Liver (tissue), 9 donors: ENCODE measurements around the gene NBEA. TPM values are rescaled to one million over a fixed set of nuclear protein-coding genes. Genes with fewer than 3 reads are reported as not detected.
A peak's percentile ranks its signal among the peaks of the same experiment; 100 is the strongest.
"Not testable (repeated sequence)": the region's sequence is repeated elsewhere in the genome, so short reads cannot be mapped to it uniquely, and the experiment has no call there.

Source experiments
- DNase-seq: peaks from one replicate; pipeline ENCODE4 v3.0.0-alpha.2; 2017; ENCODE audit warnings: low spot score
- H3K27ac ChIP-seq, 2 donors: one replicate each; pipeline ENCODE4 v1.7.0; 2013; ENCODE audit warnings: inconsistent platforms in 2 of 2, low read length in 2 of 2, control low read depth in 1 of 2, low read depth in 1 of 2, mild to moderate bottlenecking in 1 of 2
- H3K27me3 ChIP-seq, 4 donors: one replicate each; pipeline versions ENCODE4 v1.6.1 to v1.7.0; 2013; ENCODE audit warnings: low read length in 3 of 4, inconsistent platforms in 1 of 4, mild to moderate bottlenecking in 1 of 4, moderate library complexity in 1 of 4; ENCODE audit not compliant: control insufficient read depth in 4 of 4, insufficient read depth in 4 of 4
- H3K36me3 ChIP-seq, 4 donors: one replicate each; pipeline versions ENCODE4 v1.6.1 to v1.7.0; 2013; ENCODE audit warnings: low read length in 3 of 4, mild to moderate bottlenecking in 3 of 4, low read depth in 1 of 4, moderate library complexity in 1 of 4; ENCODE audit not compliant: control insufficient read depth in 4 of 4, insufficient read depth in 3 of 4
- H3K4me1 ChIP-seq, 4 donors: one replicate each; pipeline versions ENCODE4 v1.6.1 to v1.7.0; 2013; ENCODE audit warnings: low read length in 3 of 4, mild to moderate bottlenecking in 3 of 4, moderate library complexity in 1 of 4; ENCODE audit not compliant: control insufficient read depth in 4 of 4, insufficient read depth in 4 of 4
- H3K4me3 ChIP-seq, 3 donors: one replicate each; pipeline versions ENCODE4 v1.6.1 to v1.7.0; 2013; ENCODE audit warnings: low read length in 3 of 3, control low read depth in 1 of 3, low read depth in 1 of 3, mild to moderate bottlenecking in 1 of 3
- H3K9ac ChIP-seq, 2 donors: one replicate each; pipeline ENCODE4 v1.7.0; 2013; ENCODE audit warnings: low read length in 2 of 2, mild to moderate bottlenecking in 2 of 2, moderate library complexity in 2 of 2, control low read depth in 1 of 2, low read depth in 1 of 2
- H3K9me3 ChIP-seq, 4 donors: one replicate each; pipeline versions ENCODE4 v1.6.1 to v1.7.0; 2013; ENCODE audit warnings: low read length in 3 of 4; ENCODE audit not compliant: control insufficient read depth in 4 of 4
- FOXA1 ChIP-seq: IDR thresholded peaks from 2 replicates; pipeline ENCODE4 v1.6.1; 2016; ENCODE audit warnings: antibody characterized with exemption
- HNF4A ChIP-seq, 2 donors: conservative IDR thresholded peaks; 2 replicates each; pipeline ENCODE4 v1.6.1; 2016; ENCODE audit warnings: antibody characterized with exemption in 2 of 2, mild to moderate bottlenecking in 2 of 2
- HNF4G ChIP-seq: IDR thresholded peaks from 2 replicates; pipeline ENCODE4 v1.6.1; 2016; ENCODE audit warnings: antibody characterized with exemption
- JUND ChIP-seq, 2 donors: IDR thresholded peaks; 2 replicates each; pipeline ENCODE4 v1.6.1; 2016; ENCODE audit warnings: antibody characterized with exemption in 2 of 2
- RXRA ChIP-seq, 2 donors: IDR thresholded peaks; 2 replicates each; pipeline ENCODE4 v1.6.1; 2017 to 2018; ENCODE audit warnings: antibody characterized with exemption in 2 of 2, mild to moderate bottlenecking in 1 of 2
- SP1 ChIP-seq: IDR thresholded peaks from 2 replicates; pipeline ENCODE4 v1.6.1; 2018; ENCODE audit warnings: antibody characterized with exemption, mild to moderate bottlenecking
- WGBS: extraction: QIAGEN DNeasy Blood & Tissue Kit; methylation state at CpG from one replicate; pipeline ENCODE4 v1.1.7; 2013; 5-methylcytosine and 5-hydroxymethylcytosine counted together
- polyA plus RNA-seq, 2 donors: library from polyadenylated mRNA; stranded (reverse) in 1 of 2; unstranded in 1 of 2; fragments of 200-250 nt in 1 of 2; fragments of >200 nt in 1 of 2; fragmentation: Nextera tagmentation in 1 of 2; extraction: Ambion mirVana in 1 of 2; gene quantifications; one replicate each; pipeline versions ENCODE4 v1.2.1 to v1.2.3, GENCODE V29; 2013 to 2015
- total RNA-seq, 2 donors: library from RNA; depleted of rRNA; stranded (reverse); fragments of >200 nt; gene quantifications; one replicate each; pipeline ENCODE4 v1.2.3, GENCODE V29; 2014
- TF ChIP-seq, protein P1 (sequence below): IDR thresholded peaks from 2 replicates; pipeline ENCODE4 v1.6.1; 2016; ENCODE audit warnings: antibody characterized with exemption, mild to moderate bottlenecking
- TF ChIP-seq, protein P2 (sequence below): IDR thresholded peaks from 2 replicates; pipeline ENCODE4 v1.6.1; 2016; ENCODE audit warnings: antibody characterized with exemption
- donor health status: healthy.
- donor health status: healthy.
- donor health status: healthy.
- donor health status: healthy.
- donor health status: healthy.

NBEA gene
- total and polyA plus RNA-seq, 4 donors: 0.24 to 3.5 (median 1.4) TPM

- no peak overlapping the region for H3K27ac ChIP-seq
- WGBS: 100% methylated on average over 1 of the region's 1 CpG
- no peaks in the 10 kb centered on the region for H3K36me3 ChIP-seq
- peaks cover 0 to 2% (median 0%) of the 10 kb centered on the region in 4 donors for H3K27me3 ChIP-seq
- H3K4me3 ChIP-seq: peak overlapping the region in 2 of 3 donors; percentile 4 to 65
- DNase-seq: no peak
- peak; percentile 16 for TF ChIP-seq HNF4G
- no peak for TF ChIP-seq JUND (IDR thresholded peaks at IDR 0.05)
- TF ChIP-seq, protein P1, sequence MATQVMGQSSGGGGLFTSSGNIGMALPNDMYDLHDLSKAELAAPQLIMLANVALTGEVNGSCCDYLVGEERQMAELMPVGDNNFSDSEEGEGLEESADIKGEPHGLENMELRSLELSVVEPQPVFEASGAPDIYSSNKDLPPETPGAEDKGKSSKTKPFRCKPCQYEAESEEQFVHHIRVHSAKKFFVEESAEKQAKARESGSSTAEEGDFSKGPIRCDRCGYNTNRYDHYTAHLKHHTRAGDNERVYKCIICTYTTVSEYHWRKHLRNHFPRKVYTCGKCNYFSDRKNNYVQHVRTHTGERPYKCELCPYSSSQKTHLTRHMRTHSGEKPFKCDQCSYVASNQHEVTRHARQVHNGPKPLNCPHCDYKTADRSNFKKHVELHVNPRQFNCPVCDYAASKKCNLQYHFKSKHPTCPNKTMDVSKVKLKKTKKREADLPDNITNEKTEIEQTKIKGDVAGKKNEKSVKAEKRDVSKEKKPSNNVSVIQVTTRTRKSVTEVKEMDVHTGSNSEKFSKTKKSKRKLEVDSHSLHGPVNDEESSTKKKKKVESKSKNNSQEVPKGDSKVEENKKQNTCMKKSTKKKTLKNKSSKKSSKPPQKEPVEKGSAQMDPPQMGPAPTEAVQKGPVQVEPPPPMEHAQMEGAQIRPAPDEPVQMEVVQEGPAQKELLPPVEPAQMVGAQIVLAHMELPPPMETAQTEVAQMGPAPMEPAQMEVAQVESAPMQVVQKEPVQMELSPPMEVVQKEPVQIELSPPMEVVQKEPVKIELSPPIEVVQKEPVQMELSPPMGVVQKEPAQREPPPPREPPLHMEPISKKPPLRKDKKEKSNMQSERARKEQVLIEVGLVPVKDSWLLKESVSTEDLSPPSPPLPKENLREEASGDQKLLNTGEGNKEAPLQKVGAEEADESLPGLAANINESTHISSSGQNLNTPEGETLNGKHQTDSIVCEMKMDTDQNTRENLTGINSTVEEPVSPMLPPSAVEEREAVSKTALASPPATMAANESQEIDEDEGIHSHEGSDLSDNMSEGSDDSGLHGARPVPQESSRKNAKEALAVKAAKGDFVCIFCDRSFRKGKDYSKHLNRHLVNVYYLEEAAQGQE: no peak
- TF ChIP-seq SP1: peak; percentile 86
- no peak for TF ChIP-seq FOXA1
- TF ChIP-seq HNF4A (conservative IDR thresholded peaks at IDR 0.05): peak; percentile 61 to 73
- peak; percentile 46 to 64 for TF ChIP-seq RXRA (IDR thresholded peaks at IDR 0.05)
- H3K4me1 ChIP-seq: peaks cover 0 to 12% (median 0%) of the 10 kb centered on the region in 4 donors
- H3K9ac ChIP-seq: no peak overlapping the region
- H3K9me3 ChIP-seq: peaks cover 0 to 9% (median 5%) of the 10 kb centered on the region in 4 donors
Measured at GRCh38 chr13:34990399-34991214, 48.5 kb downstream of the NBEA start.

DNA sequence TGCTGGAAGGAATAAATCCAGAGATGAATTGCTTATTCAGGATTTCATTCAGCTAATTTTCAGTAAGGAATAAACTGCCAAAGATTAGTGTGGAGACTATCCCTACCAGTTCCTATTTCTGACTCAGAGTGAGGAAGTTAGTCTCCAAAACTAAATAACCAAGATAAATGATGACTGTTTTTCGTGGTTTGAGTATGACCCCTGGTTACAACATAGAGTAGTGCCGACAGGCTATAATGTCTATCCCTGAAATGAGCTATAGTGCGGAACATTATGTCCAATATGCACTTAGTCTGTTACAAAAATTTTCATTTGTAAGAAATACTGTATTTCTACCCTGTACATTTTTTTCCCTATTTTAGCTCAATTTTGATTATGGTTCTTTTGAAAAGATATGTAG, 51.4 kb downstream of the NBEA start:
- 86% methylated on average over 3 of the region's 3 CpGs for WGBS
- TF ChIP-seq, protein P2, sequence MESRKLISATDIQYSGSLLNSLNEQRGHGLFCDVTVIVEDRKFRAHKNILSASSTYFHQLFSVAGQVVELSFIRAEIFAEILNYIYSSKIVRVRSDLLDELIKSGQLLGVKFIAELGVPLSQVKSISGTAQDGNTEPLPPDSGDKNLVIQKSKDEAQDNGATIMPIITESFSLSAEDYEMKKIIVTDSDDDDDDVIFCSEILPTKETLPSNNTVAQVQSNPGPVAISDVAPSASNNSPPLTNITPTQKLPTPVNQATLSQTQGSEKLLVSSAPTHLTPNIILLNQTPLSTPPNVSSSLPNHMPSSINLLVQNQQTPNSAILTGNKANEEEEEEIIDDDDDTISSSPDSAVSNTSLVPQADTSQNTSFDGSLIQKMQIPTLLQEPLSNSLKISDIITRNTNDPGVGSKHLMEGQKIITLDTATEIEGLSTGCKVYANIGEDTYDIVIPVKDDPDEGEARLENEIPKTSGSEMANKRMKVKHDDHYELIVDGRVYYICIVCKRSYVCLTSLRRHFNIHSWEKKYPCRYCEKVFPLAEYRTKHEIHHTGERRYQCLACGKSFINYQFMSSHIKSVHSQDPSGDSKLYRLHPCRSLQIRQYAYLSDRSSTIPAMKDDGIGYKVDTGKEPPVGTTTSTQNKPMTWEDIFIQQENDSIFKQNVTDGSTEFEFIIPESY: no peak
- no peak for DNase-seq
- Histone ChIP-seq H3K27ac (no peak overlapping the region), H3K9ac (no peak overlapping the region), H3K27me3 (peaks cover 0 to 2% (median 0%) of the 10 kb centered on the region in 4 donors), H3K9me3 (peaks cover 0 to 9% (median 3%) of the 10 kb centered on the region in 4 donors), H3K4me3 (no peak overlapping the region), H3K4me1 (peaks cover 0 to 12% (median 0%) of the 10 kb centered on the region in 4 donors), H3K36me3 (no peaks in the 10 kb centered on the region)

- 87% methylated on average over 2 of the region's 2 CpGs for WGBS
- H3K9ac ChIP-seq, H3K4me1 ChIP-seq, H3K36me3 ChIP-seq, H3K27me3 ChIP-seq, H3K4me3 ChIP-seq, DNase-seq, H3K27ac ChIP-seq, H3K9me3 ChIP-seq: not testable (repeated sequence)
Measured at GRCh38 chr13:35003734-35004133, 61.7 kb downstream of the NBEA start.
